ENCODE data around the gene GRIA3.

GRCh38 chrX:123477673-123478072 is 293.6 kb downstream of the GRIA3 start:
- TF ChIP-seq RAD21 (IDR thresholded peaks at IDR 0.05; ENCODE audit: insufficient read depth, low read depth, low read length) = no peak
- TF ChIP-seq IRF3 (IDR thresholded peaks at IDR 0.05) = no peak
- TF ChIP-seq PRDM15 (CRISPR knock-in tag; IDR thresholded peaks at IDR 0.05) = no peak
- TF ChIP-seq CTCF (IDR thresholded peaks at IDR 0.05 in 2 of 3, conservative IDR thresholded peaks at IDR 0.05 in 1 of 3; ENCODE audit: control insufficient read depth in 2 of 3, extremely low read depth in 1 of 3, insufficient read depth in 1 of 3, low read depth in 3 of 3, low read length in 3 of 3) = no peak
- no peak for TF ChIP-seq BRCA1 (IDR thresholded peaks at IDR 0.05; ENCODE audit: low read depth, low read length)
- no peak for TF ChIP-seq MTA2 (IDR thresholded peaks at IDR 0.05; ENCODE audit: low read depth)
- no peak for TF ChIP-seq SRF (IDR thresholded peaks at IDR 0.05; ENCODE audit: low read depth in 2 of 2, low read length in 2 of 2)
